Astrocyte of the hippocampus (primary cell): ENCODE results near the gene TMEM131.
"Not testable (repeated sequence)": the region's sequence is repeated elsewhere in the genome, so short reads cannot be mapped to it uniquely, and the experiment has no call there.

Experiments used
- DNase-seq: peaks from one replicate; pipeline ENCODE4 v3.0.0; 2011; ENCODE audit warnings: low read depth, low spot score

Gene TMEM131

DNA sequence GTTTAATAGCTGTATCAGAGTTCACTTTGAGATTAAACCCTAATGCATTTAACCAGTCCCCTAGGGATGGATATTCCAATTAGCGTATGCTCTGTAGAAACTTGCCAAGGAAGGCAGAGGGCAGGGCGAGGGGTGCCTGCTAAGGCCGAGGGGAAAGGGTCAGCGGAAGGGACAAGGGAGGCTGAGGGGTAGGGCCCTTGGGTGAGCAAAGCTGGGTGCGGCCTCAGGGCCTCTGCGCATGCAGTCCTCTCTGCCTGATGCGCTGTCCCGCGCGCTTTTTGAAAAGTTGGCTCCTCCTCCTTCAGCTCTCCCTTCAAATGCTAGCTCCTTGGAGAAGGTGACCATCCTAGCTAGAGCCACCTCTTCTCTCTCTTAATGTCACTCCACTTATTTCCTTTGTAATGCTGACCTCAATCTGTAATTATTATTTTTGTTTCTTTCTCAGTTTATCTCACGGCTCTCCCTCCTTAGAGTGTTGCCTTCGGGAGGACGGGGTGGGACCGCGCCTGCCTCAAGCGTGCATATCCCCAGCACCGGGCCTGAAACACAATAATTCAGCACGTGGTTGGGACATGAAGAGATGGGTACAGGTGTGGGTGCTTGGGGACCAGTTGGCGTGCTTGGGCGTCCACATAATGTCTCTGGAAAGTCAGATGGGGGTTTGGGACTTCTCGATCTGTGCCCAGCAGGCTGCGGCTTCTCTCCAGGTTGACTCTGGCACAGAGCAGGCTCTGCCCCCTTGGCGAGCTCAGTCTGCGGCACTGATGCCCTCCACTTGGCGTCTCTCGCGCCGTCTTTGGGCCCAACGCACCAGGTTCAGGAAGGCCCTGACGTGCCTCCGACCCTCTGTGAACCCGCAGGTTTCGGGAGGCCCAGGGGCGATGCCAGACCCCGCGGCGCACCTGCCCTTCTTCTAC is 272.3 kb downstream of the TMEM131 start:
- DNase-seq: no peak

GRCh38 chr2:97722227-97722626 is 273.5 kb downstream of the TMEM131 start:
- peak; percentile 40 for DNase-seq

GRCh38 chr2:97720746-97721145 is 275.0 kb downstream of the TMEM131 start:
- DNase-seq: no peak

GRCh38 chr2:97719362-97720155 is 276.2 kb downstream of the TMEM131 start:
- DNase-seq: no peak

DNA sequence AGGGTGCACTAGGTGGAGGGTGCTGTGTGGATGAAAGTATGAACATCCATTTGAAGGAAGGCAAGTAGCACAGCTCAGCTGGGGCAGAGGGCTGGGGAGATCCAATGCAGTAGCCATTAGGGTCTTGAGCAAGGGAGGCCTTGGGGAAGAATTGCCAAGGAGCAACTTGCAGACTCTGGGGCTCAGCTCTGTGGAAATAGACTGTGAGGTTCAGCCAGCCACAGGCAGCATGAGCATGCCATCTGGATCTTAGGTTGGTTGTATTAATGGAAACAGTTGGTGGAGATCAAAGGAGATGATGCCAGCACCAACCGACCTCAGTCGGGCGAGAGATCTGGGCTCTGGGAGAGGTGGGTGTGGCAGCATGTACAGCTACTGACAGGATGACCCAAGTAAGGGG is 276.8 kb downstream of the TMEM131 start:
- DNase-seq: no peak

GRCh38 chr2:97718051-97718882 is 277.5 kb downstream of the TMEM131 start:
- no peak for DNase-seq

- DNase-seq: no peak
Observed at GRCh38 chr2:97717613-97717995, 278.1 kb downstream of the TMEM131 start.

- no peak for DNase-seq
Observed at GRCh38 chr2:97716695-97717612, 278.8 kb downstream of the TMEM131 start.

GRCh38 chr2:97715951-97716694 is 279.6 kb downstream of the TMEM131 start:
- no peak for DNase-seq

DNA sequence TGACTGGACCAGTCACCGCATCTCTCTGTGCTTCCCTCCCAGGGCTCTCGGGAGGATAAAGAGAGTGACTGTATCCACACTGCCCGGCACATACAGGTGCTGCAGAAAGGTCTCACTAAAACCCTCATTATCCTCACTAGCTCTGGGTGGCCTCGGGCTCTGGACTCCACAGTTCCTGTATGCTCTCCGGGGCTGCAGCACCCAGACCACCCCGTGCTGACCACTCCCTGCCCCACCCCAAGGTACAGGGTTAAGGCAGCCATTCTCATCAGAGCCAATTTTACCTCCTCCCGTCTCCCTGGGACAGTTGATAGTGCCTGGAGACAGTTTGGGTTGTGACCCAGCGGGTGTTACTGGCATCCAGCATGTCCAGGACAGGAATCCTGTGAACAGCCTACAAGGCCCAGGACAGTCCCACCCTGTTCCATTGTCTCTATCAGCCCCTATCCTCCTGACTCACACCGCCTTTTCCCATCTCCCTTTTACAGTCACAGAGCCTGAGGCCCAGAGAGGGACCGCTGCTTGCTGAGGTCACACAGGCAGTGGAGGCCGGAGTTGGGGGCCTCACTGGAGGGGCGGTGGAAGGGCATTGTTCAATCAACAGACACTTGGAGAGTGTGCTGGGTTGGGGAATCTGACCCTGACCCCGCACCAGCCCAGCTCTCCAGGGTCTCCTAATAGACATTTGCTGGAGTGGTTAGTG is 280.6 kb downstream of the TMEM131 start:
- DNase-seq: no peak

GRCh38 chr2:97714084-97714949 is 281.4 kb downstream of the TMEM131 start:
- DNase-seq: no peak

DNA sequence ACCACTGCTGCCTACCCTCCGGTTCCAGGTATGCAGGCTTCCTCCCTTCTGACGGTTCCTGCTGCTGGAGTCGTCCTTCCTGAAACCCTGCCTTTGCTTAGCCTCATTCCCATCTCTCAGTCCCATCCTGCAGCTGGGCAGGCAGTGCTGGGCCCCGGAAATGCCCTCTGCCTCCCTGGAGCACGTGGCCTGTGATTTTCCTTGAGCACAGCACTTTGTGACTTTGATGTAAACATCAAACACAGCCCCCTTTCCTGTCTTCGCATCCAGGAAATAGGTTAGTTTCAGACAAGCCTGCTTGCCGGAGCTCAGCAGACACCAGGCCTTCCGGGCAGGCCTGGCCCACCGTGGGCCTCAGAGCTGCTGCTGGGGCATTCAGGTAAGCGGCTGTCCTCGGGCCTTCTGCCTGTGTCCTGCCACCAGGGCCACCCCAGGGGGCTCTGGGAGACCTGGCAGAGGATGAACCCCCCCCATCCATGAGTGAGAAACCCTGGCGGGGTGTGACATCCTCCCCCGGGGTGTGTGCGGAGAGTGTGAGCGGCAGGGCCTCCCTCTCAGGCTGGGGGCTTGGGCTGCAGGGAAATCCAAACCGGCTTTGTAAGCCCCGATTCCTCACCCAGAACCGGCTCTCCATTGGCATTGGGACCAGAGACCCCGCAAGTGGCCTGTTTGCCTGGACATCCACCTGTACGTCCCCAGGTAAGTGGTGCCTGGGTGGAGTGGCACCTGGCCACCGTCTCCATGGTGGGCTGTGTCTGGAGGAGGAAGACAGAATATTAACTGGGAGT is 282.3 kb downstream of the TMEM131 start, which contains the start of gene ZAP70:
Gene ZAP70 (plus strand): TSS at position 281 of the 788 bp plus-strand sequence. CDS start 10,461 bp downstream, outside the sequence.
- DNase-seq: no peak

DNA sequence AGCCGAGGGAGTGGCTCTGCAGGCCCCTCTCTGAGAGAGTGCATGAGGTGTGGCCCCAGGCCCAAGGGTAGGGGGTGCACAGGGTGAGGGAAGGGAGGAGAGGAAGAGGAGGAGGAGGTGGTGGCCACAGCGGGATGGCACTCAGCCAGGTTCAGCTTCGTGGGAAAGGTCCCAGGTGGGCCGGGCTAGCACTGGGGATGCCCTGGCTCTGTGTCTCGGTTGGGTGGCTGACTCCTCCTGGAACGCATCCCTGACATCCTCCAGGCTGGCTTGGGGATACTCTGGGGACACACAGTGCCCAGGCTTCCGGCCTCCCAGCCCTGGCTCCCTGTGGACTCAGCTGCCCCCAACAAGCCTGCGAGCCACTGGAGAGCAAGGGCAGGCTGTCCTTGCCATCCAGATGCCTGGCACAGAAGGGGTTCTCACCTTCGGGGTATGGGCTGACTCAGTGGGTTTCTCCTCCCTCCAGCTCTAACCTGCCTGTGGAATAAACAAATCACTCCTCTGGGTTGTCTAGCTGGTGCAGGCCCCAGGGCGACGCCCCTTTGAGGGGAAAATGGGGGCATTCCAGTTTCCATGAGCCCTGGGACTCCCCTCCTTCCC is 283.0 kb downstream of the TMEM131 start:
- no peak for DNase-seq

DNA sequence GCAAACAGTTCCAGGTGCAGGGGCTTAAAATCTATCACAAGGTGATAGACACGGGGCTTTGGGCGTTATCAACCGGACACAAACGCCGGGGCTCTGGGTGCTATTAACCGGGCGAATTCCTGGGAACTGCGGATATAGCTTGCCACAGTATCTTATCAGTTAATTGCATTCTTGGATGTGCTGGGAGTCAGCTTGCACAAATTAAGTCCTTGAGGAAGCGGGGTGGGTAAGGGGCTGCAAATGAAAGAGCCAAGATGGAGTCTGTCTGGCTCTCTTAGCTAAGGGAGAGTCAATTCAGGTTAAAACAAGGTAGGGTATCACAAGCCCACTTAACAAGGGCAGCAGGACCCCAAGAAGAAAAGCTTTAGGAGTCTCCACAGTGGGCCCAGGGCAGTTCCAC is 283.6 kb downstream of the TMEM131 start:
- not testable (repeated sequence) for DNase-seq

DNA sequence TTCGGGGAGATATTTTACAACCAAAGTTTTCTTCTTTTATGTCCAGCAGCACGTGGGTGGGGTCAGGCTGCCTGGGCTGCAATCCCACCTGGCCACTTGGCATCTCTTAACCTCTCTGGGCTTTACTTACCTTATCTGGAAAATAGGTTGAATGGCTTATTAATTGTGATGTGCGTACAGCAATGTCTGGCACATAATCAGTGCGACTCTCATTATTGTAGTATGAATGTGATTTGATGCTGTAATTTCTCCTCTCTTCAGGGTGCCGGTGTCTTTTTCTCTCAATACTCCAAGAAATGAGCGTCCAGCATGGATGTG is 284.4 kb downstream of the TMEM131 start:
- no peak for DNase-seq

DNA sequence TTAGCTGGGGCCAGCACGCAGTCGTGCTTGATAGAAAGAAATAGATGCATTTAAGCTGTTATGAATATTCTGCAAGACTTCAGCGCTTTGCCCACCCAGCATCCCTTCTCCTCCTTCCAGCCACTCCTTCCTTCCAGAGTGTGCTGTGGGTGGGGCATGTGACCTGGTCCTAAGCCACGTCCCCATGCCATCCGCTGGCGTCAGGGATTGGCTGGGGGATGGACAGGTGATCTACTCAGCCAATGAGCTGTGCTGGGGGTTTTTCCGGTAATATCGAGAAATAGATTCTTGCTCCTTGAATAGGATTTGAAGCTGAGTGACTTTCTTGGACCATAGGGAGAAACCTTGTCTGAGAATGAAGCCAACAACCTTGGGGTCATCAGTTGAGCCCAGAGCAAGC is 287.1 kb downstream of the TMEM131 start:
- no peak for DNase-seq

GRCh38 chr2:97708048-97708380 is 287.7 kb downstream of the TMEM131 start:
- no peak for DNase-seq
